ENCODE results near the gene QRICH2. TPM values are rescaled to one million over a fixed set of nuclear protein-coding genes. Genes with fewer than 3 reads are reported as not detected.
"Not testable (repeated sequence)": the region's sequence is repeated elsewhere in the genome, so short reads cannot be mapped to it uniquely, and the experiment has no call there.

QRICH2 gene
- total RNA-seq, 3 donors from 2014 or later (not counting 1 experiment from before 2014, with no cell fraction given): 2.3 to 3.1 (median 2.9) TPM

- intact Hi-C loops (cut with micrococcal nuclease): loop anchor here (1.0 kb wide), 1 partner anchor 8 kb away; no protein-coding TSS in a partner anchor
- no peaks in the 10 kb centered on the region for H3K36me3 Mint-ChIP-seq
- no peaks in the 10 kb centered on the region for H3K36me3 ChIP-seq (ENCODE audit: control insufficient read depth, insufficient read depth, low read length)
- H3K4me1 Mint-ChIP-seq: peaks cover 39 to 40% of the 10 kb centered on the region in 2 donors
- no peaks in the 10 kb centered on the region for H3K27me3 Mint-ChIP-seq (ENCODE audit: low read depth in 2 of 2)
- WGBS (ENCODE audit: insufficient coverage): 92% methylated on average over 5 of the region's 6 CpGs
- H3K27ac ChIP-seq (ENCODE audit: low read length): no peak overlapping the region
- no peaks in the 10 kb centered on the region for H3K9me3 ChIP-seq (ENCODE audit: control insufficient read depth, insufficient read depth, low read length)
- H3K27ac Mint-ChIP-seq: peak overlapping the region; percentile 82 to 92
- TF ChIP-seq CTCF (IDR thresholded peaks at IDR 0.05): no peak
- DNase-seq: no peak
- peaks cover 0 to 2% of the 10 kb centered on the region in 2 donors for H3K9me3 Mint-ChIP-seq
- H3K4me3 Mint-ChIP-seq: no peak overlapping the region
- H3K27me3 ChIP-seq (ENCODE audit: control insufficient read depth, insufficient read depth, low read length): no peaks in the 10 kb centered on the region
- peaks cover 37% of the 10 kb centered on the region for H3K4me1 ChIP-seq (ENCODE audit: control insufficient read depth, insufficient read depth, low read length)
- no peak overlapping the region for H3K4me3 ChIP-seq (ENCODE audit: low read length)
- peak in 1 of 3 donors; percentile 4 for ATAC-seq
These were observed 52.2 kb downstream of the QRICH2 start for GRCh38 chr17:76255801-76256429.

GRCh38 chr17:76254275-76254674 is 53.8 kb downstream of the QRICH2 start:
- TF ChIP-seq CTCF (IDR thresholded peaks at IDR 0.05): no peak
- H3K27me3 ChIP-seq (ENCODE audit: control insufficient read depth, insufficient read depth, low read length): no peaks in the 10 kb centered on the region
- ATAC-seq: no peak
- no peaks in the 10 kb centered on the region for H3K27me3 Mint-ChIP-seq (ENCODE audit: low read depth in 2 of 2)
- no peak overlapping the region for H3K4me3 ChIP-seq (ENCODE audit: low read length)
- peaks cover 0 to 2% of the 10 kb centered on the region in 2 donors for H3K9me3 Mint-ChIP-seq
- H3K27ac ChIP-seq (ENCODE audit: low read length): no peak overlapping the region
- DNase-seq: no peak
- intact Hi-C loops (cut with micrococcal nuclease): no loop called here
- WGBS (ENCODE audit: insufficient coverage): 94% methylated on average over 5 of the region's 5 CpGs
- H3K36me3 ChIP-seq (ENCODE audit: control insufficient read depth, insufficient read depth, low read length): no peaks in the 10 kb centered on the region
- peaks cover 36 to 39% of the 10 kb centered on the region in 2 donors for H3K4me1 Mint-ChIP-seq
- no peaks in the 10 kb centered on the region for H3K9me3 ChIP-seq (ENCODE audit: control insufficient read depth, insufficient read depth, low read length)
- H3K4me3 Mint-ChIP-seq: no peak overlapping the region
- H3K36me3 Mint-ChIP-seq: no peaks in the 10 kb centered on the region
- no peak overlapping the region for H3K27ac Mint-ChIP-seq
- H3K4me1 ChIP-seq (ENCODE audit: control insufficient read depth, insufficient read depth, low read length): peaks cover 37% of the 10 kb centered on the region

GRCh38 chr17:76253841-76254240 is 54.2 kb downstream of the QRICH2 start:
- no peak overlapping the region for H3K4me3 Mint-ChIP-seq

GRCh38 chr17:76252967-76253766 is 54.9 kb downstream of the QRICH2 start:
- H3K4me1 Mint-ChIP-seq: peaks cover 36 to 39% of the 10 kb centered on the region in 2 donors
- H3K27me3 Mint-ChIP-seq (ENCODE audit: low read depth in 2 of 2); H3K27me3 ChIP-seq (ENCODE audit: control insufficient read depth, insufficient read depth, low read length); H3K9me3 ChIP-seq (ENCODE audit: control insufficient read depth, insufficient read depth, low read length); ATAC-seq; H3K36me3 ChIP-seq (ENCODE audit: control insufficient read depth, insufficient read depth, low read length); H3K36me3 Mint-ChIP-seq; intact Hi-C loops (cut with micrococcal nuclease); H3K9me3 Mint-ChIP-seq; H3K4me3 ChIP-seq (ENCODE audit: low read length); DNase-seq: not testable (repeated sequence)
- peak overlapping the region; percentile 81 to 86 for H3K27ac Mint-ChIP-seq
- H3K27ac ChIP-seq (ENCODE audit: low read length): peak overlapping the region; percentile 63
- WGBS (ENCODE audit: insufficient coverage): 81% methylated on average over 23 of the region's 23 CpGs
- peaks cover 37% of the 10 kb centered on the region for H3K4me1 ChIP-seq (ENCODE audit: control insufficient read depth, insufficient read depth, low read length)
- H3K4me3 Mint-ChIP-seq: peak overlapping the region; percentile 80

More at GRCh38 chr17:76253841-76254240, 54.2 kb downstream of the QRICH2 start:
- Histone ChIP-seq H3K9me3 (ENCODE audit: control insufficient read depth, insufficient read depth, low read length) (no peaks in the 10 kb centered on the region), H3K4me3 (ENCODE audit: low read length) (no peak overlapping the region), H3K4me1 (ENCODE audit: control insufficient read depth, insufficient read depth, low read length) (peaks cover 37% of the 10 kb centered on the region), H3K27ac (ENCODE audit: low read length) (no peak overlapping the region), H3K36me3 (ENCODE audit: control insufficient read depth, insufficient read depth, low read length) (no peaks in the 10 kb centered on the region), H3K27me3 (ENCODE audit: control insufficient read depth, insufficient read depth, low read length) (no peaks in the 10 kb centered on the region)
- TF ChIP-seq CTCF (IDR thresholded peaks at IDR 0.05): no peak
- Mint-ChIP-seq H3K9me3 (peaks cover 0 to 2% of the 10 kb centered on the region in 2 donors), H3K27me3 (ENCODE audit: low read depth in 2 of 2) (no peaks in the 10 kb centered on the region), H3K36me3 (no peaks in the 10 kb centered on the region), H3K4me1 (peaks cover 36 to 39% of the 10 kb centered on the region in 2 donors), H3K27ac (no peak overlapping the region)
- DNase-seq (no peak), ATAC-seq (no peak)
- intact Hi-C loops (cut with micrococcal nuclease): no loop called here
- 96% methylated on average over 7 of the region's 7 CpGs for WGBS (ENCODE audit: insufficient coverage)

Measured in natural killer cell (primary cell).